EL (cell line): ENCODE results near the gene CALD1.

Source experiments
- DNase-seq: peaks from one replicate; pipeline ENCODE4 v3.0.0-alpha.2; 2016

The CALD1 gene

DNA sequence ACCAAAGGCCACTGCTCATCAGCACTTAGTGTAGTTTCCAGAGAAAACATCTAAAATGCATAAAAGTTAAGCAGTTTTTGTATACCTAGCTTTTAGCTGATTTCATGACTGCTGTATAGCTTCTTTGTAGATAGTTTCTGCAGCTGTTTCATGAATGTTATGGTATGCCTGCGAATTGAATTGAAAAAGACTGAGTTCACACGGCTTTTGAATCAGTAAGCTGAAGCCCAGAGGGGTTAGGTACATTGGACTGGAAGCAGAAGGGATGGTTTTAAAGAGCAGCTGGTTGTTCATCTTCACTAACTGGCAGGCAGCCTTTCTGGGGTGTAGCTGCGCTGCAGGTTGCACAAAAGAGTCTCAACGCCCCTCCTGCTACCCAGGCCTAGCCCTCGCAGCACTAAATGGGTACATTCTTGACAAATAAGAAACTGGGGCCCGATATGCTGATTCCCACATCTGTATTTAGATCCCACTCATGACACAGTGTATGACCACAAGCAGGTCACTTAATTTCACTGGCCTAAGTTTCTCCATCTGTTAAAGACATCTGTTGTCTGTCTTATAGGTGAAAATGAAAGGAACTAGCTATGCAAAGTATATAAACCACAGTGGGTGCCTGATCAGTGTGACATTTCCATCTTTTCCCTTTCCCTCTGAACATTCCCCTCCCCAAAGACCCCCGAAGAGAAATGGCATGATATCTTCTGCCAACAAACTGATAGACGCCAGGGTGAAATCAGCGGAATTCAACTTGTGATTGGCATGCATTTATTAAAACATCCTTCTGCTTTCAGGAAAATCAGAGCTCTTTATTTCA lies 120.9 kb downstream of the CALD1 start:
- DNase-seq, result no peak

DNA sequence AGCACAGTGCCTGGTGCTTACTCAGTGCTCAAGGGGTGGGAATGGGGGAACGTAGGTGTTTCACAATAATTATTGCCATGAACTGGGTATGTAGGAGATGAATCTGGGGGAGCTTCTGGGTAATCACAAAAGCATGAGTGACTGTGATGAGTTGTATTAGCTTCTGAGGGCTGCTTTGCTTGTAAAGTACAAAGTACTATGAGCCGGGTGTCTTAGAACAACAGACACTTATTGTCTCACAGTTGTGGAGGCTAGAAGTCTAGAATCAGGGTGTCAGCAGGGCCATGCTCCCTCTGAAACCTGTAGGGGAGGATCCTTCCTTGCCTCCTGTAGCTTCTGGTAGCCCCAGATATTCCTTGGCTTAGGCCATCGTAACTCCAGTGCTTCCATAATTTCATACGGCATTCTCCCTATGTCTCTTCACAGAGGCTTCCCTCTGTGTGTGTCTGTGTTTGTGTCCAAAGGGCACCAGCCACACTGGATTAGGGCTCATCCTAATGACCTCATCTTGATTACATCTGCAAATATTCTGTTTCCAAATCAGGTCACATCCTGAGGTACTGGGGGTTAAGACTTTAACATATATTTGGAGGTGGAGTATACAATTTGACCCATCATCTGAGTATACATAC lies 122.1 kb downstream of the CALD1 start:
- no peak for DNase-seq

DNA sequence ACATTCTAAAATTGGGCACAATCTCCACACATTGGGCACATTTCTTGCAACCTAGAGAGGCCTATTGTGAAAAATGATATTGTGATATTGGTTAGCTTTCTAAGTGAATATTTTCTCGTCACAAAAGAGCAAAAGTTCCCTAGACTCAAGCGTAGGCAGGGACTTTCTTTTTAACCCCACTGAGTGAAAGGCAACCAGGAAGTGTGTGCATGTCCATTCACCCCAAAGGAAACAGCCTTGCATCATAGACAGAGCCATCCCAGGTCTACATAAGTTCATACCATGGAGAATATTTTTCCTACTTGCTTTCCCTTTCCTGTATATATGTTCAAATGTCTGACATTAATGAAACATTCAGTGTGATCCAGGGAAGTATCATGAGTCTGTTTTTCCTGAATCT lies 122.6 kb downstream of the CALD1 start:
- DNase-seq, result no peak

DNA sequence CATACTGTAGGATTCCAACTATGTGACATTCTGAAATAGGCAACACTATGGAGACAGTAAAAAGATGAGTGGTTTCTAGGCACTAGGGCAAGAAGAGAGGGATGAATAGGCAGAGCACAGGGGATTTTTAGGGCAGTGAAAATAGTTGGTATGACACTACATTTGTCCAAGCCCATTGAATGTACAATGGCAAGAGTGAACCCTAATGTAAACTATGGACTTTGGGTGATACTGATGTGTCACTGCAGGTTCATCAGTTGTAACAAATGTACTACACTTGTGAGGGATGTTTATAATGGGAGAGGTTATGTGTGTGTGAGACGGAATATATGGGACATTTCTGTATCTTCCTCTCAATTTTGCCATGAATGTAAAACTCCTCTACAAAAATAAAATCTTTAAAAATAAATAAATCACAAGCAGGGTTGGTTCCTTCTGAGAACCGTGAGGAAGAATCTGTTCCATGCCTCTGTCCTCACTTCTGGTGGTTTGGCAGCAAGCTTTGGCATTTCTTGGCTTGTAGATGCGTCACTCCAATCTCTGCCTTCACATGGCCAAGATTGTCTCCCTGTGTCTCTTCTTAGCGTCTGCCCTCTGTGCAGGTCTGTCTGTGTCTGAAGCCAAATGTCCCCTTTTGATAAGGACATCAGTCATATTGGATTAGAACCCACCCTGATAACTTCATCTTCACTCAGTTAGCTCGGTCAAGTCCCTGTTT lies 123.8 kb downstream of the CALD1 start:
- DNase-seq, result no peak

DNA sequence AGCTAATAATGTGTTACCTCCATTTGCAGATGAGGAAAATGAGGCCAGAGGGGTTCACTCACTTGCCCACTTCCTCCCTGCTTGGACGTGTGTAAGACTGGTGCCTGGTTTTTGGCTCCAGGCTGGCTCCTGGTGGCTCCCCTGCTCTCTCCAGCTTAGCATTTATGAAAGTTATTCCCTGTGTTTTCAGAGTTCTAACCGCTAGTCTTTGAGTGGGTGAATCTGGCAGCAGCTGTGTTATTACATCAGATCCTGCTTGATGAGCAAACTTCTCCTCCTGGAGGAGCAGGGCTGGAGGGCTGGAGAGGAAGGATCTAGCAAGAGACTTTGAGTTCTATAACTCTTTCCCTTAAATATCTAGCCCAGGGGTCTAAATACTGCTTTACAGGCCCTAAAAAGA lies 125.9 kb downstream of the CALD1 start:
- DNase-seq, result peak; percentile 88

DNA sequence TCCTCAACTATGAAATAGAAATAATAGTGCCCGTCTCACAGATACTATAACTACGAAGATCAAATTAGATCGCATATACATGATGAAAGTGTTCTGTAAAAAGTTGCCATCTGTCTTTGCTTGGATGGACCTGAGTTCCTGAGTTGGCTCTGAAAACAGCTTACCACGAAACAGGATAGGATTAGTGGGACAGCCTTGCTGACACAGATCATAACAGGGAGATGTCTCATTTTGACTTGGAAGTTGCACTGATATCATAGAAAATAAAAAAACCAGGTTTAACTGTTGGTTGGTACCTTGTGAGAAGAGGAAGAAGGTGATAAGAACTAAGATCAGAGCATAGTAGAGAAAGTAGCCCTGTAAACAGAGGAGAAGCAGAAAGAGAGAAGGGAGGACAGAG lies 127.6 kb downstream of the CALD1 start:
- DNase-seq, result no peak

DNA sequence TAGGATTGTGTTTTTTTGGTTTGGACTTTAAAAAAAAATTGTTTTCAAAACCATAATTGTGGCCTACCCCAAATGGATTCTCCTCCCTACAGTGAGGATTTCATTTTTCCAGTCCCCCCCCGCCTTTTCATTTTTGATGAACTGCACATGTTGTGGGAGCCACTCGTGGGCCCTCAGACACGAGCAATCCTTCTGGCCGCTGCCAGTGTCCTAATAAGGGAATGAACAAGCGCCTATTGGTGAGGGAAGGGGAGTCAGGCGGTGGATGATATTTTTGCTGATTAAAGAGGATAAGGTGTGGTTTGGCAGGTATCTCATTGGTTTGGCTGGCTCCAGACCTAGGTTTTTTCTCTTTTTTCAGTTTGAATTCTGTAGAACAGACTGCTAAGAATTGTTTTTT lies 128.2 kb downstream of the CALD1 start:
- no peak for DNase-seq

DNA sequence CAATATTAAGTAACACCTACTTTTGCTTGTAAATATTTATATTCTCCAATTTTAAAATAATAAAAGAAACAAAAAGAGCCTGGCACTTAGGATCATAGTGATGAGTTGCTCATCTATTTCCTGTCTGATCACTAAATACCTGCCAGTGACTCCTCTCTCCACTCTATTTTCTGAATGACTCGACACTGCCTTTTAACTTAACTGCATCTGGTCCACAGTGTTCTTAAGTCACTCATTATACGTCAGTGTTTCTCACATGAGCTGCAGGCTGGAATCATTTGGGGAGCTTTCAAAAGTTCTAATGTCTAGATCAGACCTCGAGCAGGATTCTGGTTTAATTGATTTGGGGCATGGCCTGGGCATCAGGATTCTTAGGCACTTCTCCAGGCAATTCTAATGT lies 128.9 kb downstream of the CALD1 start:
- DNase-seq, result peak; percentile 49

DNA sequence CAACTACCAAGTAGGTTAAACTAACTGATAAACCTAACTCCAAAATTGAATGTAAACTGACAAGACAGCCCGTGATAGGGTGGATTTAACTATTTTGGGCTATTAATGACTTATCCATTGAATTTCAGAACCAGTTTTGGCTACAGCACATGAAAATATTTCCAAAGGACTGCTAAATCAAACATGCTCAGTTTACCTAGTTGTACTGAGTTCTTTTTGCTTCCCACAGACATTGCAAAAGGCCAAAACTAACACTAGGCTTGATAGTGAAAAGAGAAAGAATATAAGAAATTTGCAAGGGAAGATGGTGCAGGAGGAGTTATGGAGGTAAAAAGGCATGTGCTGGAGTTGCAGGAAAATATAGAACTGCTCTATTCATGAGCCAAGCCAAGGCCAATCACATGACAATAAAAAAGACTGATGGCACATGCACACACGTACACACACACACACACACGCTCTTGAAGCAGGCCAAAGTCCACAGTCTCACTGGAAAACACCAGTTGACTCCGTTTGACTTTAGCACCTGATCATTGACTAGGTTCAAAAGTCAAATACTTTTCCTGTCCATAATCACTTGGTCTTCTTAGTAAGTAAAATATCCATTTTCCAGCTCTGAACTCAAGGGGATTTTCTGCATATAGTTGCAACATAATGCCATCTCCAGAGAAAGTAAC lies 130.9 kb downstream of the CALD1 start:
- no peak for DNase-seq

DNA sequence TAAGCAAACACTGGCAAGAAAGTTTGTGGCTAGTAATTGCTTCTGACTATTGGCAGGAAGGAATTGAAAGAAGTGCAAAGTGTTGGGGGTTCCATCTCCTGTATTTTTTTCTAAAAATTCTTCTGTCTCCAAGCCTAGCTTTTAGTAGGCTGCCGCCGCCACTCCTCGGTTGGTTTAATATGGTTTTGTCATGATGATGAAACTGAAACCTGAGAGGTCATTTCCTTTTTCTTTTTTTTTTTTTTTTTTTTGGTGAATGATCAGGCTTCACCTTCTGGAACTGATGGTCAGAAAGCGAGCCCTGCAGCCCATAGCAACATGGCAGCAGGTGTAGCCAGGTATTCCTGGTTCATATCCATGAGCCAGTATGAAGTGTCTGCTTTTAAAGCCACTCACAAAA lies 131.5 kb downstream of the CALD1 start:
- DNase-seq, result no peak

DNA sequence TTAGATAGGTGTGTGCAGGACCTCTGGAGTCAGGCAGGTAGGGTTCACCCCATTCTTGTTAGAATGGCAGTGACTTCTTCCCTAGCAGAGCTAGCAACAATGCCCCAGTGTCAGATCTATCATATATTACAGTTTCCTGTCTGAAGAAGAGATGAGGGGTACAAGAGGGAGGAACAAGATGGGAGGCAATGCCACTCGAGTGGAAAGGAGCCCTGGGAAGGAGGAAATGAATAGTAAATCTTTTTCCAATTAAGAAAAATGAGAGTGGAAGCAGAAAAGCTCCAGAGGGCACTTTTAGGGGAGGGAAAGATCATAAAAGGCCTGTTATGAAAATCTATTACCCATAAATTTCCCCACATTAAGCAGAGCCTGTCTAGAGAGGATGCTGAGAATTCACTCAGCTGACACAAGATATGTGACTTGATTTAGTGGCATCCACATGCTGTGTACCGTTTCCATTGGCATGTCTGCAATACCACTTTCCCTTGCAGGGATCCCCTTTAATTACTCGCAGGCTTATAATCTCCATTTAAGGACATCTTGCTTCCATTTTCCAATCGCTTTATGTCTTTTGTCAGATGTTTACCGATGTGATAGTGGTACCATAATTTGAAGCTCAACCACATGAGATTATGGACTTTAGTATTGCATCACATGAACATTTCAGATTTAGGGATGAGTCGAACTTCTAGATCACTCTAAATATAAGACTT lies 136.9 kb downstream of the CALD1 start:
- peak; percentile 19 for DNase-seq

DNA sequence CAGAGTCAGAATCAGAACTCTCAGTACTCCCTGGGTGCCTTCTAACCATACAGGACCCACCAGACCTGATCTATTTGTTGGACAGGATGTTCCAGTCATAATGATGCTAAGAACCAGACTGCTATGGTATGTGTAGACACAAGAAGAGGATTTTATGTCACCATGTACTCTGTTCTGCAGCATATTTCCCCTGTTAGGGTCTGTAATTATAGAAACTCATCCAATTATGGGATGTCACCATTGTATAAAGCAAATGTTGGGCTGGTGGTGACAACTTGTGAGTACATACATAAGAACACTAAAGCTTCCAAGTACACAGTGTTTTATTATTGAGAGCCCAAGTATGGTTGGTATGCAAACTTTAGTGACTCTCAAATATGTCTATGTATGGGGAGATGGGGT lies 139.8 kb downstream of the CALD1 start:
- peak; percentile 49 for DNase-seq

DNA sequence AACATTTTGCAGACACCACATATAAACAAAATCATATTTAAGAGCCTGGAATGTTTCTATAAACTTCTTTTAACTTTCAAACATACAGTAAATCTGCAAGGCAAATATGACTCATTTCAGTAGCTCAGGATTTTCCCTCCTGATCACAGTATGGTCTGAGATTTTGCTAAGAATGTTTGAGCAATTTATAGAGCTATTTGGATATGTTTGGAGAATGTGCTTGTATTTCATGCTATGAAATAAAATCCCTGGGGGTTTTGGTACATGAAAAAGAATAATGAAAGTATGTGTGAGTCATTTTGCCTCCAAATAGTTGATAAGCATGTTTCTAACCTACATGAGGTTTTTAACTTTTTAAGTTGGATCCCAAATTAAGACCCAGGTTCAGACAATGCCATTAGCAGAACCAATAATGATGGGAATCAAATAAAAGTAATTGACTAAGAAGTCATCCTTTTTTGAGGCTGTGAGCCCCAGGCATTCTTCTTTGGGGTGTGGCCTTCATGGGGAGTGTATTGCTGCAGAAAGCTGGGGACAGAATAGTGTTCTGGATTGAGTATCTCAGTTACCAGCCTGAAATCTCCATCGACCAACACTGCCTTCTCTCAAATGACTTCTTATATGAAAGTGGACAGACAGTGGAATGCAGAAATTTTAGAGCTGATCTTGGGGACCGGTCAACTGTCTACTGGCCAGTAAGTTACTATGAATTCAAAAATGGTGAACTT lies 140.8 kb downstream of the CALD1 start:
- peak; percentile 89 for DNase-seq

DNA sequence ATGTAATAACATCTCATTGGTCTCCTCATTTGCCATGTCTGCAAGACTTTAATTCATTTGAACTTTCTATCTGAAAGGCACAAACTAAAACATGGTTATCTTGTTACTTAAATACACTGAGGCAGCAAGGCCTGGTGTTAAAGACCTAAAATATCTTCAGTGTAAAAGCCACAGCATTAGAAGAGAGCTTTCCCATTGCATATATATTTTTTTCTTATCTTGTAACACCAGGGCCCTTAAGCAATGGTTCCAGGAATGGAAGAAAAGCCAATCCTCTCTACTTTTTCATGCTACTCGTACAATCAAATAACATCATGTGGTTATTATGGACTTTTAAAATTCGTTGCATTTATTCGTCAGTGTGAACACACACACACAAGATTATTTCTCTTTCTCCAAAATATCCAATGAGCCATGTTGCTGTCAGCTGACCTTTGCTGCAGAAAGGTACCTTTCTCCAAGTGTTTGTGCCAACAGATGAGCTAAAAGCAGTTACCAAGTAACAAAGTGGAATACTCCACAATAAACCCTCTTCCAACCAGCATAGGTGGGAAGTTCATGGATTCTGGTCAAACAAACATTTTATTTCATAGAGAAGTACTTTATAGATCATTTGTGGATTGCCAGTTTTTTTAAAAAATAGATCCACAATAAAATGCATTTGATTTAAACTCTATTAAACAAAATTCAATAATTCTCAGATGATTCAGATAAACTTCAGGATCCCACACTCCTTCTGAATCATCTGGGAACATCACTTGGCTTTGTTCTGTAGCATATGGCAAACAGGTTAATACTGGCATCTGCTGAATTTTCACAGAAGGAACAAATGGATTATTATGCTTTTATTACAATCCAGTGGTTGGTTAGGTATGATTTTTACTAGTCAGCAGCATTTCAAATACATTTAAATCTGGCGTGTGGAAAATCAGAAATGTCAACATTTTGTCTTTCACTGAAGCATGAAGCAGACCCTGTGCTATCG lies 143.6 kb downstream of the CALD1 start:
- no peak for DNase-seq

DNA sequence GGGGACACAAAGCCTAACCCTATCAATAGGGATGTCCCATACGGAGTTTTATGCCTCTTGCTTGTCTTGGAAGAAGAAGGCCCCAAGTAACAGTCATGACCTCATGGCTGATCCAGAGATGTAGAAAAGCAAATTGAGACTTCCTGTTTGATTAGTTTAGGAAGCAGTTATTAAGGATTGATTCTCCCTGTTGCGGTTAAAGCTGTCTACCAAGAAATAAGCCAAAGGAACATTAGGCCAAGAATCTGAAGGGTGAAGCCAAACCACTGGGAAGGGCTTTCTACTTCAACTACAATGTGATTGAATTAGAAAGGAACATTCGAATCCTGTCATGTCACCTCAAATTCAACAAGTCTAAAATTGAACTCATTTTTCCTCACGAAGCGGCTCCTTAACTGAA lies 146.3 kb downstream of the CALD1 start:
- no peak for DNase-seq

DNA sequence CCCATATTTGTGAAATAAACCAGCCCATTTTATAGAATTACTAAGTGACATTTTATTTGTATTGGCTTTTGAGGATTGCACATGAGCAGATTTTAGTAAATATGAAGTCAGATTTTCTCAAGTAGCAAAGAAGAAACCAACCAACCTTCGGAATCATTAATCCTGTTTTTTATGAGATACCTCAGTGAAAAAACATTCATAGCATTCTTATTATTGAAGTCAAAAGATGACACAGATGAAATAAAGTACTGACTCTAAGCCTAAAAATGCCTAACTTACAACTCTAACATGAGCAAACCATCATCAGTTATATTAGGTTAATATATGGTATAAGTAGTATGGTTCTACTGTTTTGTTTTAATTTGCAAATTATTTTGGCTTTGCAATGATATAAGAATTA lies 147.0 kb downstream of the CALD1 start:
- DNase-seq, result peak; percentile 62

DNA sequence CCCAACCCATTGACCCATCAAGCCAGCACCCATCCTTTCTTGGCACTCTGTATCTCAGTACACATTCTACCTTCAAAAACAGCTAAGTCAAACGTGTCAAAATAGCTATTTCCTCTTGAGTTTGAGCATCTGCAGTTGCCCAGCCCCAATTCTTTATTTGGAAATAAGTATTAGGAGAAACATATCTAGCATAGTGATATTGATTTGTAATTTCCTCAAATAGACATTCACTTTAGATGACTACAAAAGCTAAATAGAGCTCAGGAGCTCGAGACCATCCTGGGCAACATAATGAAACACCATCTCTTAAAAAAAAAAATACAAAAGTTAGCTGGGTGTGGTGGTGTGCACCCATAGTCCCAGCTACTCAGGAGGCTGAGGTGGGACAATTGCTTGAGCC lies 147.6 kb downstream of the CALD1 start:
- DNase-seq, result no peak

DNA sequence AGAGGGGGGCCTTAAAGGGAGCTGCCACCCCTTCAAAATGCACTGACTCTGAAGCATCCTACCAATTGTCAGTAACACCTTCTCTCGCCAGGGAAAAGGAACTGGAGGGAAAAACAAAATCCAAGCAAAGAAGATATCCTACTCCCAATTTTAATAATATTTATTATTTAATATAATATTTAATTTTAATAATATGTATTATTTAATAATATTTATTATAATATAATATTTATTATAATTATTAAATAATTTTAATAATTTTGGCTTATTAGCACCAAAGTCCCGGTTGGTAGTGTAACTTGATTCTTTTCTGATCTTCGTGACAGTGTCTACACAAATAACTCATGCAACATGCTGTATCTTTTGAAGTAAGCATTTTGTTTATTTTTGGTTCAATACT lies 148.3 kb downstream of the CALD1 start:
- no peak for DNase-seq

DNA sequence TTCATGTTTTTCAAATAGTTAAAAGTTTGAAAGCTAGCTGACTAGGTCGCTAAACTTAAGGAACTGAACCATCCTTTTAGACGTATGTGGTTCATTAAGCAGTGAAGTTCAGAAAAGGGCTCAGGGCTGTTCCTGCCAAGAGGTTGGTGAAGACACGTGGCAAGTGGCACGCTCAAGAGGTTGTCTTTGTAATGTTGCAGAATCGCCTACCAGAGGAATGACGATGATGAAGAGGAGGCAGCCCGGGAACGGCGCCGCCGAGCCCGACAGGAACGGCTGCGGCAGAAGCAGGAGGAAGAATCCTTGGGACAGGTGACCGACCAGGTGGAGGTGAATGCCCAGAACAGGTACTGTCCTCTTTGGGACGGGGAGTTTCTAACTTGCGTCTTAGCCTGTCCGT lies 149.1 kb downstream of the CALD1 start:
- DNase-seq, result no peak

DNA sequence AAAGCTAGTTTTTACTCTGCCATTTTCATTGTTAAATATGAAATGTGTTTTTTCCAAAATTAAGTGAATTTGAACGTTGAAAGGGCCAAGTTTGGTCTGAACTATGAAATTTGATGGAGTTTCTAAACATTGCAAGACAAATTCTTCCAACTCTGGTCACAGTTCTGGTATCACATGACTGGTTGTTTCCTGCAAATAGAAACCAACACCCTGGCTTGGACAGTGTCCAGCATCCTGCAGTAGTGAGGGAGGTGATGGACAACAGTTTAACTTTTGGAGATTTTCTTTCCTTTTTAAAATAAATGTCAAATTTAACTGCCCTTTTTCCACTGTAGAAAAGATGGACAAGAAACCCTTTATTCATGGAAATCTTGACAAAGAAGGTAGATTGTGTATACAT lies 152.1 kb downstream of the CALD1 start:
- no peak for DNase-seq
